AG09319 (cell line): ENCODE data around the gene HDGF.

Source experiments
- DNase-seq: peaks from one replicate; pipeline ENCODE4 v3.0.0-alpha.2; 2010; ENCODE audit warnings: low read depth; ENCODE audit errors: extremely low read depth
- TF ChIP-seq, protein P1 (sequence below): IDR thresholded peaks from 2 replicates; pipeline ENCODE4 v1.5.1; 2011; ENCODE audit warnings: low read depth, mild to moderate bottlenecking, inconsistent platforms, low read length, moderate library complexity

Gene HDGF

DNA sequence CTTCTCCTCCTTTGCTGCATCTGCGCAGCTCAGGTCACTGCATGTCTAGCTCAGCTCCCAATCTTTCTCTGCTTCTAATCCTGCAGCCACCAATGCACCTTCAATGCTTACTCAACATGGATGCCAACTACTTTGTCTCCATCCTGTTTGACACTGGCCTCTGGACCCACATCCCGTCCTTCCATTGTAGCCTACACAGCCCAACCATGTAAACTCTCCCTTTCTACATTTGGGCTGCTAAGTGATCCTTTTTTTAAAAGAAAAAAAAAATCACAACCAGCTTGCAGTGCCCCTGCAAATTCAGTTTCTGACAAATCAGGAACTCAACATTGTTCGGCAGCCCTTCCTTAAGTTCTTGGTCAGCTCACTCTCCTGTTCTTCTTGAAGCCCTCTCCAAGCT is 36.6 kb downstream of the HDGF start:
- DNase-seq: no peak
- TF ChIP-seq, protein P1, sequence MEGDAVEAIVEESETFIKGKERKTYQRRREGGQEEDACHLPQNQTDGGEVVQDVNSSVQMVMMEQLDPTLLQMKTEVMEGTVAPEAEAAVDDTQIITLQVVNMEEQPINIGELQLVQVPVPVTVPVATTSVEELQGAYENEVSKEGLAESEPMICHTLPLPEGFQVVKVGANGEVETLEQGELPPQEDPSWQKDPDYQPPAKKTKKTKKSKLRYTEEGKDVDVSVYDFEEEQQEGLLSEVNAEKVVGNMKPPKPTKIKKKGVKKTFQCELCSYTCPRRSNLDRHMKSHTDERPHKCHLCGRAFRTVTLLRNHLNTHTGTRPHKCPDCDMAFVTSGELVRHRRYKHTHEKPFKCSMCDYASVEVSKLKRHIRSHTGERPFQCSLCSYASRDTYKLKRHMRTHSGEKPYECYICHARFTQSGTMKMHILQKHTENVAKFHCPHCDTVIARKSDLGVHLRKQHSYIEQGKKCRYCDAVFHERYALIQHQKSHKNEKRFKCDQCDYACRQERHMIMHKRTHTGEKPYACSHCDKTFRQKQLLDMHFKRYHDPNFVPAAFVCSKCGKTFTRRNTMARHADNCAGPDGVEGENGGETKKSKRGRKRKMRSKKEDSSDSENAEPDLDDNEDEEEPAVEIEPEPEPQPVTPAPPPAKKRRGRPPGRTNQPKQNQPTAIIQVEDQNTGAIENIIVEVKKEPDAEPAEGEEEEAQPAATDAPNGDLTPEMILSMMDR: no peak

DNA sequence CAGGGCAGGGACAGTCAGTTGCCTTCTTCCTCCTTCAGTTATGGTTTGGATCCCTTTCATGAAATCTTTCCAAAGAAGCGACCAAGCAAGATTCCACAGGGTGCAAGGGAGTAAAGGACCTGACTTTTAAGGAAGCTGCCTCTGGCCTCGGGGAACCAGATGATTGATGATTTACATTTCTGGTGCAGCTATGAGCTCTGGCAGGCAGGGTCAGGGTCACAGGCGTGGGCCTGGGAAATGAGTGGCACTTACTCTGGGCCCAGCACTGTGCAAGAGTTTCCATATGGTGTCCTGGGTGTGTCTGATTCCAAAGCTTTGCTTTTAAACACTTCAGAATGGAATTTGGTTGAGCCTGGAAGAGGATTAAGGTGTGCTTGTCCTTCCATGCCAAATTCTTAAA is 38.8 kb downstream of the HDGF start:
- TF ChIP-seq, protein P1: no peak

DNA sequence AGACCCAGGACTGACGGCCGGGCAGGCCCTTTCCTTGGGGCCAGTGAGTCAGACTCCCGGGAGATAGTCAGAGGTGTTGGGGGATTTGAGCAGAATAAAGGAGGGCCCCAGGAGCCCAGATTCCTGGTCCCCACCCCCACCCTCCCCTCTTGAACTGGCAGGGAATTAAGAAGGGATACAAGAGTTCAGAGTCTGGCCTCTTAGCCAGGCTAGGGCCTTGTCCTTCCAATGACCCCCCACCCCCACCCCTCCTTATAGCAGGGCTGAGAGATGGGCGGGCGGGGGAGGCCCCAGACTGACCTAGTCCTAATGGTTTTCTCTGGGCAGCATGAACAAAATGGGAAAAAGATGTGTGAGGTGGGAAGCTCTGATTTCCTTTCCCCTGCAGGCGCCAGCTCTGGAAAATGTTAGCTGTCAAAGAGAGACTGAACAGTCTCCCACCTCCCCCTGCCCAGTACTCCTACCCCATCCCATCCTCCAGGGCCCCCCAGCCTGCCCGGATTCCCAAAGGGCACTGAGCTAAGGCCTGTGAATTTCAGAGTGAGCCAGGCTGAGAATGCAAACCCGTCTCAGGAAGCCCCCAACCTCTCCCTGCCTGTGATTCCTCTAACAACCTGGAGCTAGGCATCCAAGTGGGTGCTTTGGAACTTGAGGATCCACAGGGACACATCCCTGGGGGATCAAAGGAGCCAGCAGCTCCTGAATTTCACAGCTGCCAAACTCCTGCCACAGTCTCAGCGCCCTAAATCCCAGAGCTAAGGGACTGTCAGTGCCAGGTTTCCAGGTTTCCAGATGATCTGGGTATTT is 40.3 kb downstream of the HDGF start:
- TF ChIP-seq, protein P1: no peak

More for the DNA sequence above, 38.8 kb downstream of the HDGF start:
- DNase-seq: no peak

DNA sequence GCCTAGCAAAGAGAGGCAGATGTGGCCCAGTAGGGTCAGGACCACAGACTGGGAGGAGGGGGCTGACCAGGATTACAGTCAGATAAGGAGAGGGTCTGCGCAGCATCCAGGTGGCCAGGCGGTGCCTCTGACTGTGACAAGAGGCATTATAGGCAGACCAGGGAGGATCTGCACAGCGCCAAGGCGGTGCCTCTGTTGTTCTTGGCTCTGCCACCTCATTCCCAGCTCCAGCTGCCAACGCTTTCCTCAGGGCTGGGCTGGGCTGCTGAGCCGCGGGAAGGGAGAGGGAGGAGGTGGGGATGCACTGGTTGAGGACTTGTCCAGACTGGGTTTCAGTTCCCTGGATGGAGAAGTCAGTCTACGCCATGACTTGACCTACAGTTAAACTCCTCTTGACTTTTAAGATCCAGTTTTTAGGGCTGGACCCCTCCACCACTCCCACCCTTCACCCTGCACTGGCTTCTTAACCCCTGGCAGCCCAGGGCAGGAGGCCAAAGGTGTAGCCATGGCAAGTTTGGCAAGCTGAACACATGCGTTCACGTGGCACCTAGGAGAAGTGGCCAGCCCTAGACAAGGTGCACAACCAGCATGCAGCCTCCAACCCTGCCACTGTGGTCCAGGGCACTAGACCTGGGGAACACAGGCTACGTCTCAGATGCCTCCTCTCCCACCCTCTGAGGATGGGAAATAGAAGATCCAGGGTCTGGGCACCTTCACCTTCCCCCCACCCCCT is 41.6 kb downstream of the HDGF start:
- TF ChIP-seq, protein P1: no peak
- DNase-seq: no peak

More for the DNA sequence above, 40.3 kb downstream of the HDGF start:
- DNase-seq: no peak

DNA sequence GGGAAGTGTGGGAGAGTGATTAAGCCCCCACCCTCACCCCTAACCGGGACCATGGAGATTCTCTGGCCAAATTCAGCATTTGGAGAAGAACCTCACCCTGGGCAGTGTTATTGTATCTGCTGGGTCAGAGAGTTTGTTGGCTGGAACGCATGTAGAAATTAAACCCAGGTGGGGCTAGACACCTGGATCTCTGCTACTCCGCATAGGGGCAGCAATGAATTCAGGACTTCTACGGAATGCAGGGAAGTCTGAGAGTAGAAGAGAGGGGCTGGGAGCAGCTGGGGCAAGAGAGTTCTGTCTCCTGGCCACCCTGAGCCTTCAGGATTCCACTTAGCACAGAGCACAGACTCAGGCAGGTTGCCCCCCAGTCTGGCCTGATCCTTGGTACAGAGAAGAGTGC is 42.4 kb downstream of the HDGF start:
- TF ChIP-seq, protein P1: no peak
- DNase-seq: no peak

DNA sequence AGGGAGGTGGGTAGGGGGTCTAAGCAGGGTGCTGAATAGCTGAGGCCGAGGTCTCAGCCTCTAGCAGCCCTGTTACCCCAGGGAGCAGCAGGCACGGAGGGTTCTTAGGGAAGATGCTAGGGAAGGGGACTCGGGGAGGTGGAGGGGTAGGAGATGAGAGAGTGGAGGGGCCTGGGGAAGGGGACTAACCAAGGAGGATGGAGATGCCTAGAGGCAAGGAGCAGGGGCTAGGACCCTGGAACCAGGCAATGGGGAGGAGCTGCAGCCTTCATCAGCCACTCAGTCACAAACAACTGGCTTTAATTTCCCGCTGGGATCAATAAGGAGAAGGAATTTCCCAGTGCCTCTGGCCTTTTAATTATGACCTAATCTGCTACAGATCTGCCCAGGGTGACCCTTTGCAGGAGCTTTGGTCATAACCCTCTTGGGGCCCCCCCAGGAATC is 43.2 kb downstream of the HDGF start:
- no peak for DNase-seq
- TF ChIP-seq, protein P1: no peak

DNA sequence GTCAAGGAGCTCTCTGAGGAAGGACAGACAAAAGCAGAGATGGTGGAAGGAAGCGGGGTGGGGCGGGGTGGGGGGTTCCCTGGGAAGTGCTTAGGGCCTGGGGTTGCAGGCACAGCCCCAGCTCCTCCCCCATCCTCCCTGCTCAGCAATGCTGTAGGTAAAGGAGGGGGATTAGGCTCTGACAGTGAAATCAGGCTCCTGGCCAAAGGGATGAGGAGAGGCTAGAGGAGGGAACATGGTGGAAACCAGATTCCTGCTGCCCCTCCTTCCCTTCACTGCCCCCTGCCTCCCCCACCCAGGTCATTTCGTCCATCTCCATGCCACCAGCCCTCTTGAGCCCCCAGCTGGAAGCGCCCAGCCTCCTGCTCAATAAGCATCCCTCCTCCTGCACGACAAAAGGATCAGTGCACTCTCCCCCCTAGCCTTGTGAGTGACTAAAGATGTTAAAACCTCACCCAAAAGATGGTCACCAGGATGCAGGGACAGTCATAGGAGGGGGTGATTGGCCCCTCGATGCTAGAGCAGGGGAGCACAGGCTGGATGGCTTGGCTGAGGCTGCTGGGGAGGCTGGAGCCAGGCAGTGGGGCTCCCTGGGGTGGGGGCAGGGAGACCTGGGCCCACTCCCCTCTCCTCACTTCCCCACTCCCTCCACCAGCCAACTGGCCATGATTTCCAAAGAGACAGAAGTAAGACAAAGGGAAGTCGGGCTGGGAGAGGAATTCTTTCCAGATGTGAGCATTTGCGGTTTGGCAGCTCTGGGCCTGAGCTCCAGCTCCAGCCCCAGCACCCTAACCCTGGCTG is 43.9 kb downstream of the HDGF start:
- TF ChIP-seq, protein P1: no peak
- no peak for DNase-seq
